Smooth muscle cell (in vitro differentiated cells): Measurements from ENCODE around the gene ITPR1. TPM values are rescaled to one million over a fixed set of nuclear protein-coding genes. Genes with fewer than 3 reads are reported as not detected.
A peak's percentile ranks its signal among the peaks of the same experiment; 100 is the strongest.

ENCODE experiments used
- DNase-seq: peaks from one replicate; lab custom pipeline; 2025; ENCODE audit not compliant: unreplicated experiment; lab: John Stamatoyannopoulos, UW
- H2AFZ ChIP-seq: fragments of 200-600 bp; sonication (generic); 2 replicates; pipeline ENCODE4 v1.6.0; 2016; ENCODE audit warnings: antibody characterized with exemption, low read depth, mild to moderate bottlenecking
- H3F3A ChIP-seq: fragments of 200-600 bp; sonication (generic); 2 replicates; pipeline ENCODE4 v1.6.0; 2017; ENCODE audit warnings: antibody characterized with exemption, low read depth
- H3K27ac ChIP-seq: fragments of 200-600 bp; sonication (generic); 2 replicates; pipeline ENCODE4 v1.5.1; 2016; ENCODE audit warnings: low read depth, mild to moderate bottlenecking
- H3K27me3 ChIP-seq: fragments of 200-600 bp; sonication (generic); 2 replicates; pipeline ENCODE4 v1.6.1; 2016; ENCODE audit warnings: low read depth, mild to moderate bottlenecking
- H3K36me3 ChIP-seq: fragments of 200-600 bp; sonication (generic); 2 replicates; pipeline ENCODE4 v1.5.1; 2016; ENCODE audit warnings: low read depth
- H3K4me1 ChIP-seq: fragments of 200-600 bp; sonication (generic); 2 replicates; pipeline ENCODE4 v1.5.1; 2016; ENCODE audit warnings: low read depth
- H3K4me2 ChIP-seq: fragments of 200-600 bp; sonication (generic); 2 replicates; pipeline ENCODE4 v1.6.0; 2016; ENCODE audit warnings: mild to moderate bottlenecking
- H3K4me3 ChIP-seq: fragments of 200-600 bp; sonication (generic); 2 replicates; pipeline ENCODE4 v1.5.1; 2016; ENCODE audit warnings: mild to moderate bottlenecking
- H3K79me2 ChIP-seq: fragments of 200-600 bp; sonication (generic); 2 replicates; pipeline ENCODE4 v1.6.0; 2016; ENCODE audit warnings: low read depth, mild to moderate bottlenecking
- H3K9ac ChIP-seq: fragments of 200-600 bp; sonication (generic); 2 replicates; pipeline ENCODE4 v1.6.0; 2016; ENCODE audit warnings: low read depth
- H3K9me3 ChIP-seq: fragments of 200-600 bp; sonication (generic); replicated peaks from 2 replicates; pipeline ENCODE4 v1.5.1; 2016; ENCODE audit warnings: low read depth
- H4K20me1 ChIP-seq: fragments of 200-600 bp; sonication (generic); 2 replicates; pipeline ENCODE4 v1.6.0; 2016; ENCODE audit warnings: low read depth
- CTCF ChIP-seq: fragments of 200-600 bp; sonication (generic); IDR thresholded peaks from 2 replicates; pipeline ENCODE4 v1.5.1; 2017; ENCODE audit warnings: borderline replicate concordance, mild to moderate bottlenecking, antibody characterized with exemption; ENCODE audit not compliant: insufficient read depth, poor library complexity, severe bottlenecking
- WGBS: methylation state at CpG from one replicate; pipeline ENCODE4 v1.1.7; 2016; ENCODE audit warnings: low lambda C conversion rate; 5-methylcytosine and 5-hydroxymethylcytosine counted together
- polyA plus RNA-seq: library from polyadenylated mRNA; unstranded; fragments of >200 nt; fragmentation: Nextera tagmentation; extraction: Ambion mirVana; gene quantifications from 2 replicates; pipeline ENCODE4 v1.2.1, GENCODE V29; 2016
- total RNA-seq: library from RNA; depleted of rRNA; stranded (reverse); fragments of >200 nt; gene quantifications from 2 replicates; pipeline ENCODE4 v1.2.3, GENCODE V29; 2014

Gene ITPR1
- total and polyA plus RNA-seq, 2 experiments from 2014 or later = 16.4 to 28.6 TPM

- WGBS = 4% methylated on average over 3 of the region's 3 CpGs
- Histone ChIP-seq H3K4me1 (peaks cover 10% of the 10 kb centered on the region), H3K36me3 (no peaks in the 10 kb centered on the region), H3K4me3 (no peak overlapping the region), H3K27ac (peak overlapping the region; percentile 64), H3K27me3 (no peaks in the 10 kb centered on the region), H4K20me1 (no peaks in the 10 kb centered on the region), H3F3A (no peaks in the 10 kb centered on the region), H3K79me2 (no peaks in the 10 kb centered on the region), H3K9ac (no peak overlapping the region), H3K4me2 (peak overlapping the region; percentile 75), H3K9me3 (no peaks in the 10 kb centered on the region), H2AFZ (peak overlapping the region; percentile 74)
- no peak for DNase-seq
- TF ChIP-seq CTCF = no peak
Measured at GRCh38 chr3:4582624-4583023, 89.5 kb downstream of the ITPR1 start.

GRCh38 chr3:4583416-4583815 lies 90.3 kb downstream of the ITPR1 start:
- 26% methylated on average over 6 of the region's 6 CpGs for WGBS
- H3K4me1 ChIP-seq = peaks cover 14% of the 10 kb centered on the region
- no peaks in the 10 kb centered on the region for H3F3A ChIP-seq
- H3K36me3 ChIP-seq = no peaks in the 10 kb centered on the region
- no peak for TF ChIP-seq CTCF
- H3K9ac ChIP-seq = no peak overlapping the region
- H3K27me3 ChIP-seq = no peaks in the 10 kb centered on the region
- no peaks in the 10 kb centered on the region for H3K9me3 ChIP-seq
- no peaks in the 10 kb centered on the region for H4K20me1 ChIP-seq
- no peak for DNase-seq
- H3K79me2 ChIP-seq = no peaks in the 10 kb centered on the region
- H2AFZ ChIP-seq = peak overlapping the region; percentile 74
- peak overlapping the region; percentile 64 for H3K27ac ChIP-seq
- peak overlapping the region; percentile 13 for H3K4me3 ChIP-seq
- H3K4me2 ChIP-seq = peak overlapping the region; percentile 75

GRCh38 chr3:4584456-4585249 lies 91.5 kb downstream of the ITPR1 start:
- WGBS = 83% methylated on average over 12 of the region's 12 CpGs
- H3K27ac ChIP-seq = no peak overlapping the region
- H3K9ac ChIP-seq = no peak overlapping the region
- no peak for TF ChIP-seq CTCF
- no peaks in the 10 kb centered on the region for H3K27me3 ChIP-seq
- no peaks in the 10 kb centered on the region for H3K36me3 ChIP-seq
- H3K4me2 ChIP-seq = peak overlapping the region; percentile 12
- H3K4me1 ChIP-seq = peaks cover 14% of the 10 kb centered on the region
- no peaks in the 10 kb centered on the region for H3K9me3 ChIP-seq
- no peak for DNase-seq
- no peaks in the 10 kb centered on the region for H3K79me2 ChIP-seq
- no peak overlapping the region for H2AFZ ChIP-seq
- no peaks in the 10 kb centered on the region for H4K20me1 ChIP-seq
- no peaks in the 10 kb centered on the region for H3F3A ChIP-seq
- H3K4me3 ChIP-seq = no peak overlapping the region

GRCh38 chr3:4586381-4586780 lies 93.2 kb downstream of the ITPR1 start:
- Histone ChIP-seq H2AFZ (no peak overlapping the region), H4K20me1 (no peaks in the 10 kb centered on the region), H3K79me2 (no peaks in the 10 kb centered on the region), H3K27ac (no peak overlapping the region), H3K27me3 (no peaks in the 10 kb centered on the region), H3K9me3 (no peaks in the 10 kb centered on the region), H3K4me1 (peaks cover 14% of the 10 kb centered on the region), H3F3A (no peaks in the 10 kb centered on the region), H3K9ac (no peak overlapping the region), H3K36me3 (no peaks in the 10 kb centered on the region), H3K4me2 (no peak overlapping the region), H3K4me3 (no peak overlapping the region)
- 77% methylated on average over 4 of the region's 4 CpGs for WGBS
- DNase-seq = no peak
- TF ChIP-seq CTCF = no peak
